HCT116 (cell line): Measurements from ENCODE around the gene LTA4H. TPM values are rescaled to one million over a fixed set of nuclear protein-coding genes. Genes with fewer than 3 reads are reported as not detected.

Source experiments
- ATAC-seq: fragments of 200-7000 bp; cut with Tn5 transposase; 2 replicates; pipeline ENCODE4 v1.9.1; 2020; ENCODE audit warnings: mild to moderate bottlenecking, moderate library complexity
- BruUV-seq: library from RNA; stranded (reverse); fragments of 400-500 nt; replicated peaks from 2 replicates; lab custom pipeline; 2021; lab: Mats Ljungman, UMichigan
- CTCF ChIA-PET: fragments of 300-600 bp; sonication (Branson Sonifier 250); formaldehyde crosslinking; loops from one replicate; lab custom pipeline; 2021; ENCODE audit warnings: antibody characterized with exemption; lab: Charles Lee
- POLR2A ChIA-PET: fragments of 300-600, 350-600 bp; sonication (Branson Sonifier 250); formaldehyde crosslinking; loops from one replicate; lab custom pipeline; 2021; ENCODE audit warnings: antibody characterized with exemption; lab: Charles Lee
- RAD21 ChIA-PET, 2 experiments: fragments of 300-600 bp; sonication (Branson Sonifier 250); formaldehyde crosslinking; loops; one replicate each; lab custom pipeline; 2023; ENCODE audit warnings: low total read pairs in 2 of 2; ENCODE audit not compliant: uncharacterized antibody in 2 of 2, unreplicated experiment in 2 of 2, low non-redundant PET in 1 of 2; lab: Charles Lee
- DNase-seq: peaks from one replicate; pipeline ENCODE4 v3.0.0-alpha.2; 2010; ENCODE audit warnings: low read depth, low spot score
- H2AFZ ChIP-seq: fragments of 200-600 bp; shearing (Covaris generic), sonication (generic); 2 replicates; pipeline ENCODE4 v1.6.1; 2017; ENCODE audit warnings: low read depth, mixed run types, mixed read lengths, antibody characterized with exemption, low read length; ENCODE audit not compliant: poor library complexity, severe bottlenecking
- H3K27ac ChIP-seq: 2 replicates; pipeline ENCODE4 v1.5.1; 2012; ENCODE audit warnings: low read depth, low read length
- H3K27me3 ChIP-seq: fragments of 200-600 bp; sonication (generic); 2 replicates; pipeline ENCODE4 v1.6.1; 2016; ENCODE audit warnings: mixed run types, low read length, mixed read lengths; ENCODE audit not compliant: insufficient read depth
- H3K36me3 ChIP-seq, 2 experiments: fragments of 200-500 bp in 1 of 2; fragments of 200-600 bp in 1 of 2; sonication (Bioruptor generic) in 1 of 2; sonication (generic) in 1 of 2; 2 replicates each; pipeline versions ENCODE4 v1.5.1 to v1.6.1; 2014 to 2016; ENCODE audit warnings: low read length in 2 of 2, inconsistent platforms in 1 of 2, mixed read lengths in 1 of 2, mixed run types in 1 of 2; ENCODE audit not compliant: insufficient read depth in 2 of 2, control insufficient read depth in 1 of 2
- H3K4me1 ChIP-seq, 2 experiments: fragments of 200-600 bp in 1 of 2; sonication (generic) in 1 of 2; 2 replicates each; pipeline versions ENCODE4 v1.5.1 to v1.6.1; 2012 to 2017; ENCODE audit warnings: low read length in 2 of 2, inconsistent platforms in 1 of 2, mild to moderate bottlenecking in 1 of 2, mixed read lengths in 1 of 2, mixed run types in 1 of 2, moderate library complexity in 1 of 2; ENCODE audit not compliant: insufficient read depth in 2 of 2, control insufficient read depth in 1 of 2
- H3K4me2 ChIP-seq: fragments of 200-600 bp; sonication (generic); 2 replicates; pipeline ENCODE4 v1.6.1; 2017; ENCODE audit warnings: mixed run types, low read length, mixed read lengths
- H3K4me3 ChIP-seq, 2 experiments: fragments of 200-600 bp in 1 of 2; sonication (generic) in 1 of 2; replicated peaks in 1 of 2; 2 replicates each; pipeline ENCODE4 v1.5.1; 2011 to 2016; ENCODE audit warnings: low read length in 2 of 2, control low read depth in 1 of 2, low read depth in 1 of 2, mild to moderate bottlenecking in 1 of 2, mixed read lengths in 1 of 2, mixed run types in 1 of 2
- H3K79me2 ChIP-seq: fragments of 200-600 bp; sonication (generic); 2 replicates; pipeline ENCODE4 v1.6.1; 2017; ENCODE audit warnings: mild to moderate bottlenecking, mixed run types, low read length, moderate library complexity, mixed read lengths; ENCODE audit not compliant: insufficient read depth
- H3K9ac ChIP-seq: fragments of 200-600 bp; sonication (generic); 2 replicates; pipeline ENCODE4 v1.6.1; 2016; ENCODE audit warnings: low read length, mixed read lengths
- H3K9me2 ChIP-seq: fragments of 200-600 bp; sonication (generic), shearing (Covaris generic); 2 replicates; pipeline ENCODE4 v1.6.1; 2017; ENCODE audit warnings: mixed run types, mild to moderate bottlenecking, moderate library complexity; ENCODE audit not compliant: insufficient read depth
- H3K9me3 ChIP-seq, 2 experiments: fragments of 200-500 bp in 1 of 2; fragments of 200-600 bp in 1 of 2; sonication (Bioruptor generic) in 1 of 2; sonication (generic) in 1 of 2; 2 replicates each; pipeline ENCODE4 v1.6.1; 2014 to 2017; ENCODE audit warnings: low read length in 2 of 2, mixed read lengths in 2 of 2, inconsistent platforms in 1 of 2, low read depth in 1 of 2, mild to moderate bottlenecking in 1 of 2, mixed run types in 1 of 2, moderate library complexity in 1 of 2; ENCODE audit not compliant: control insufficient read depth in 1 of 2, insufficient read depth in 1 of 2
- H4K20me1 ChIP-seq: fragments of 200-600 bp; sonication (generic), shearing (Covaris generic); 2 replicates; pipeline ENCODE4 v1.6.1; 2017; ENCODE audit warnings: mixed run types, mild to moderate bottlenecking, moderate library complexity; ENCODE audit not compliant: insufficient read depth
- CEBPB ChIP-seq: IDR thresholded peaks from 2 replicates; pipeline ENCODE4 v1.6.1; 2012; ENCODE audit warnings: low read depth
- CTCF ChIP-seq, 3 experiments: fragments of 200-600 bp in 1 of 3; sonication (generic) in 1 of 3; IDR thresholded peaks in 2 of 3; conservative IDR thresholded peaks in 1 of 3; 2 replicates each; pipeline ENCODE4 v1.5.1; 2012 to 2017; ENCODE audit warnings: low read depth in 2 of 3, low read length in 2 of 3, antibody characterized with exemption in 1 of 3, borderline replicate concordance in 1 of 3, control low read depth in 1 of 3, mild to moderate bottlenecking in 1 of 3, mixed read lengths in 1 of 3, mixed run types in 1 of 3, moderate library complexity in 1 of 3; ENCODE audit not compliant: insufficient read depth in 1 of 3
- EGR1 ChIP-seq: IDR thresholded peaks from 2 replicates; pipeline ENCODE4 v1.6.1; 2012; ENCODE audit warnings: low read depth
- JUND ChIP-seq: IDR thresholded peaks from 2 replicates; pipeline ENCODE4 v1.6.1; 2012
- POLR2A ChIP-seq: IDR thresholded peaks from 2 replicates; pipeline ENCODE4 v1.7.0; 2011; ENCODE audit warnings: borderline replicate concordance; ENCODE audit not compliant: insufficient read depth, insufficient read length; ENCODE audit errors: extremely low read depth
- POLR2AphosphoS5 ChIP-seq: IDR thresholded peaks from 2 replicates; pipeline ENCODE4 v1.6.1; 2011; ENCODE audit warnings: mild to moderate bottlenecking, low read depth, low read length, moderate library complexity
- SIN3A ChIP-seq: IDR thresholded peaks from 2 replicates; pipeline ENCODE4 v1.6.1; 2012; ENCODE audit warnings: low read depth
- SP1 ChIP-seq: IDR thresholded peaks from 2 replicates; pipeline ENCODE4 v1.6.1; 2012; ENCODE audit warnings: low read depth
- SRF ChIP-seq: IDR thresholded peaks from 2 replicates; pipeline ENCODE4 v1.6.1; 2012; ENCODE audit warnings: low read depth
- TCF7L2 ChIP-seq: IDR thresholded peaks from 2 replicates; pipeline ENCODE4 v1.7.0; 2011; ENCODE audit warnings: borderline replicate concordance, inconsistent platforms; ENCODE audit not compliant: insufficient read depth, insufficient read length; ENCODE audit errors: extremely low read depth
- intact Hi-C: fragments of 100-400 bp; cut with micrococcal nuclease; formaldehyde crosslinking; loops from 2 replicates; pipeline ENCODE4 v1.10.0; 2022
- total RNA-seq: library from RNA; stranded (reverse); gene quantifications from one replicate; pipeline ENCODE4 v1.2.1, GENCODE V29; 2021; ENCODE audit not compliant: unreplicated experiment

Gene LTA4H
- total RNA-seq, 1 experiment from 2014 or later = 163 TPM

- Histone ChIP-seq H3K27ac (no peak overlapping the region), H3K27me3 (no peaks in the 10 kb centered on the region), H4K20me1 (no peaks in the 10 kb centered on the region), H3K36me3 (no peaks in the 10 kb centered on the region), H3K4me2 (no peak overlapping the region), H2AFZ (peak overlapping the region; percentile 49), H3K4me1 (peaks cover 21 to 27% of the 10 kb centered on the region in 2 experiments), H3K9me2 (no peaks in the 10 kb centered on the region), H3K9me3 (no peaks in the 10 kb centered on the region), H3K79me2 (no peaks in the 10 kb centered on the region)
- POLR2A ChIA-PET = no interaction called here
- DNase-seq = no peak
- CTCF ChIA-PET = no interaction called here
- RAD21 ChIA-PET = no interaction called here
- intact Hi-C loops = no loop called here
- no peak for TF ChIP-seq SP1
- no peak for TF ChIP-seq SIN3A
- TF ChIP-seq TCF7L2 = no peak
- no peak for TF ChIP-seq CEBPB
- TF ChIP-seq EGR1 = no peak
- no peak for TF ChIP-seq POLR2A
- no peak for TF ChIP-seq JUND
- TF ChIP-seq POLR2AphosphoS5 = no peak
- TF ChIP-seq SRF = no peak
- no peak for TF ChIP-seq CTCF (IDR thresholded peaks at IDR 0.05 in 2 of 3, conservative IDR thresholded peaks at IDR 0.05 in 1 of 3; ENCODE audit: borderline replicate concordance in 1 of 3, insufficient read depth in 1 of 3, low read depth in 2 of 3, low read length in 2 of 3)
- TF ChIP-seq, all 23 proteins: peak for 0
- no peak overlapping the region for H3K4me3 ChIP-seq
- BruUV-seq = no TSS peak
- no peak overlapping the region for H3K9ac ChIP-seq
- no peak for ATAC-seq
These were observed 16.5 kb upstream of the LTA4H start for GRCh38 chr12:96051756-96052485.
